GM12878 (cell line): ENCODE measurements around the gene MBNL1. TPM values are rescaled to one million over a fixed set of nuclear protein-coding genes. Genes with fewer than 3 reads are reported as not detected.

Experiments
- ATAC-seq: fragments of 200-7000 bp; cut with Tn5 transposase; 3 replicates; pipeline ENCODE4 v1.9.1; 2020; ENCODE audit warnings: mild to moderate bottlenecking, moderate library complexity
- BruUV-seq: library from RNA; stranded (reverse); fragments of 400-500 nt; replicated peaks from 2 replicates; lab custom pipeline; 2021; lab: Mats Ljungman, UMichigan
- CTCF ChIA-PET: fragments of 300-600 bp; sonication (Branson Sonifier 250); formaldehyde crosslinking; extraction: SDS; loops from one replicate; lab custom pipeline; 2021; ENCODE audit warnings: inconsistent platforms; lab: Yijun Ruan, JAX
- POLR2A ChIA-PET: fragments of 350-600 bp; formaldehyde crosslinking; extraction: SDS; loops from one replicate; lab custom pipeline; 2021; ENCODE audit warnings: inconsistent platforms; lab: Charles Lee
- RAD21 ChIA-PET: fragments of 300-600 bp; sonication (Branson Sonifier 250); formaldehyde crosslinking; loops from one replicate; lab custom pipeline; 2023; ENCODE audit warnings: antibody characterized with exemption; ENCODE audit not compliant: unreplicated experiment; lab: Charles Lee
- SMC1A ChIA-PET: fragments of 300-600 bp; sonication (Branson Sonifier 250); formaldehyde crosslinking; loops from one replicate; lab custom pipeline; 2023; ENCODE audit not compliant: unreplicated experiment, uncharacterized antibody; lab: Charles Lee
- DNase-seq: peaks from one replicate; pipeline ENCODE4 v3.0.0-alpha.2; 2011; ENCODE audit warnings: low read depth, low spot score
- FAIRE-seq: peaks from 3 replicates; lab custom pipeline; 2011; peaks lifted over from hg19 to GRCh38; lab: Jason Lieb, UNC
- H2AFZ ChIP-seq: 2 replicates; pipeline ENCODE4 v1.6.0; 2011; ENCODE audit warnings: low read depth, low read length, control low read depth; ENCODE audit not compliant: control insufficient read depth
- H3K27ac ChIP-seq: 2 replicates; pipeline ENCODE4 v1.5.1; 2011; ENCODE audit warnings: control low read depth; ENCODE audit not compliant: control insufficient read depth, insufficient read depth
- H3K27me3 ChIP-seq, 2 experiments: replicated peaks in 1 of 2; 2 replicates each; pipeline versions ENCODE4 v1.6.0 to v1.6.1; 2011; ENCODE audit warnings: low read length in 1 of 2; ENCODE audit not compliant: control insufficient read depth in 2 of 2, insufficient read depth in 2 of 2
- H3K36me3 ChIP-seq, 2 experiments: 2 replicates each; pipeline ENCODE4 v1.5.1; 2011; ENCODE audit warnings: low read length in 1 of 2; ENCODE audit not compliant: control insufficient read depth in 2 of 2, insufficient read depth in 2 of 2
- H3K4me1 ChIP-seq: 2 replicates; pipeline ENCODE4 v1.6.1; 2011; ENCODE audit warnings: mild to moderate bottlenecking, low read length, moderate library complexity, mixed read lengths; ENCODE audit not compliant: control insufficient read depth, insufficient read depth
- H3K4me2 ChIP-seq: 2 replicates; pipeline ENCODE4 v1.6.0; 2011; ENCODE audit warnings: control low read depth; ENCODE audit not compliant: control insufficient read depth, insufficient read depth
- H3K4me3 ChIP-seq: fragments of 200-600 bp; sonication (generic); 2 replicates; pipeline ENCODE4 v1.5.1; 2016
- H3K79me2 ChIP-seq: 2 replicates; pipeline ENCODE4 v1.6.0; 2011; ENCODE audit warnings: low read length; ENCODE audit not compliant: control insufficient read depth, insufficient read depth
- H3K9ac ChIP-seq: 2 replicates; pipeline ENCODE4 v1.8.0; 2011; ENCODE audit warnings: low read length, control low read depth, mixed read lengths; ENCODE audit not compliant: control insufficient read depth, insufficient read depth
- H3K9me3 ChIP-seq: replicated peaks from 3 replicates; pipeline ENCODE4 v1.5.1; 2011; ENCODE audit warnings: mild to moderate bottlenecking, low read length; ENCODE audit not compliant: control insufficient read depth, insufficient read depth
- H4K20me1 ChIP-seq: 2 replicates; pipeline ENCODE4 v1.6.0; 2011; ENCODE audit not compliant: control insufficient read depth, insufficient read depth
- ASH2L ChIP-seq: fragments of 300-600, 200-600 bp; sonication (generic); IDR thresholded peaks from 2 replicates; pipeline ENCODE4 v1.6.1; 2017; ENCODE audit warnings: low read depth, mild to moderate bottlenecking, borderline replicate concordance
- ATF7 ChIP-seq: fragments of 450-650 bp; IDR thresholded peaks from 2 replicates; pipeline ENCODE4 v1.6.1; 2016; ENCODE audit warnings: low read depth, mild to moderate bottlenecking
- BACH1 ChIP-seq: fragments of 450-650 bp; IDR thresholded peaks from 2 replicates; pipeline ENCODE4 v1.6.1; 2017; ENCODE audit warnings: mild to moderate bottlenecking, borderline replicate concordance
- BCL3 ChIP-seq: IDR thresholded peaks from 2 replicates; pipeline ENCODE4 v1.6.1; 2011; ENCODE audit warnings: borderline replicate concordance, low read depth, mild to moderate bottlenecking, moderate library complexity, low read length; ENCODE audit not compliant: insufficient read depth, poor library complexity, severe bottlenecking
- BHLHE40 ChIP-seq, 2 experiments: fragments of 450-650 bp in 1 of 2; IDR thresholded peaks; 2 replicates each; pipeline ENCODE4 v1.6.1; 2011 to 2017; ENCODE audit warnings: low read depth in 2 of 2, borderline replicate concordance in 1 of 2, improper control_type of control experiment in 1 of 2, low read length in 1 of 2, mild to moderate bottlenecking in 1 of 2
- MTA2 ChIP-seq: fragments of 450-650 bp; IDR thresholded peaks from 2 replicates; pipeline ENCODE4 v1.6.1; 2016; ENCODE audit warnings: low read depth, mild to moderate bottlenecking, moderate library complexity
- MYB ChIP-seq: fragments of 150-350 bp; IDR thresholded peaks from 2 replicates; pipeline ENCODE4 v1.6.1; 2014; ENCODE audit warnings: mild to moderate bottlenecking, low read depth, low read length, borderline replicate concordance
- PML ChIP-seq: IDR thresholded peaks from 2 replicates; pipeline ENCODE4 v1.6.1; 2012; ENCODE audit warnings: low read length, inconsistent platforms
- PRDM15 ChIP-seq: fragments of 450-650 bp; formaldehyde crosslinking; IDR thresholded peaks from 2 replicates; pipeline ENCODE4 v1.4.0; 2020; ENCODE audit warnings: mild to moderate bottlenecking, moderate library complexity
- STAT3 ChIP-seq: IDR thresholded peaks from 2 replicates; pipeline ENCODE4 v1.6.1; 2011; ENCODE audit warnings: low read depth, low read length, improper control_type of control experiment
- whole genome bisulfite sequencing: methylation state at CpG from one replicate; pipeline ENCODE4 v1.1.6; 2016; ENCODE audit warnings: low lambda C conversion rate; ENCODE audit not compliant: insufficient replicate concordance, insufficient coverage; ENCODE audit errors: missing lambda C conversion rate; 5-methylcytosine and 5-hydroxymethylcytosine counted together
- in situ Hi-C: fragments of 300-500 bp; cut with MboI; formaldehyde crosslinking; loops from 9 replicates; pipeline ENCODE4 v1.14.3; 2018; ENCODE audit warnings: mixed read lengths
- intact Hi-C: fragments of 100-400 bp; cut with micrococcal nuclease; formaldehyde crosslinking; loops from one replicate; pipeline ENCODE4 v1.14.2; 2022; ENCODE audit not compliant: unreplicated experiment
- polyA plus RNA-seq, 11 experiments: library from polyadenylated mRNA; depleted of rRNA in 4 of 11; unstranded in 6 of 11; stranded (reverse) in 5 of 11; fragments of >200 nt; fragmentation: Nextera tagmentation in 4 of 11; fragmentation: Illumina TruSeq in 1 of 11; extraction: Ambion mirVana in 4 of 11; extraction: Trizol in 1 of 11; gene quantifications; 1 replicate in 1 of 11; 2 replicates in 10 of 11; pipeline versions ENCODE4 v1.2.1 to v1.2.3, GENCODE V29; 2011 to 2016; ENCODE audit warnings: inconsistent platforms in 2 of 11, missing spikeins in 2 of 11, low read depth in 1 of 11
- total RNA-seq, 4 experiments: library from RNA; depleted of rRNA in 3 of 4; stranded (reverse); fragments of >200 nt in 3 of 4; fragmentation: Illumina TruSeq in 1 of 4; extraction: Trizol in 1 of 4; gene quantifications; 2 replicates each; pipeline versions ENCODE4 v1.2.1 to v1.2.3, GENCODE V29; 2013 to 2021
- TF ChIP-seq, protein P1 (sequence below): fragments of 450-650 bp; IDR thresholded peaks from 2 replicates; pipeline ENCODE4 v1.6.1; 2017; ENCODE audit warnings: mild to moderate bottlenecking, moderate library complexity

MBNL1 gene
- total and polyA plus RNA-seq, 10 of the 15 experiments (the other 5 are each of a cell fraction or from before 2014, with no cell fraction given), result 59.6 to 337 (median 143) TPM

DNA sequence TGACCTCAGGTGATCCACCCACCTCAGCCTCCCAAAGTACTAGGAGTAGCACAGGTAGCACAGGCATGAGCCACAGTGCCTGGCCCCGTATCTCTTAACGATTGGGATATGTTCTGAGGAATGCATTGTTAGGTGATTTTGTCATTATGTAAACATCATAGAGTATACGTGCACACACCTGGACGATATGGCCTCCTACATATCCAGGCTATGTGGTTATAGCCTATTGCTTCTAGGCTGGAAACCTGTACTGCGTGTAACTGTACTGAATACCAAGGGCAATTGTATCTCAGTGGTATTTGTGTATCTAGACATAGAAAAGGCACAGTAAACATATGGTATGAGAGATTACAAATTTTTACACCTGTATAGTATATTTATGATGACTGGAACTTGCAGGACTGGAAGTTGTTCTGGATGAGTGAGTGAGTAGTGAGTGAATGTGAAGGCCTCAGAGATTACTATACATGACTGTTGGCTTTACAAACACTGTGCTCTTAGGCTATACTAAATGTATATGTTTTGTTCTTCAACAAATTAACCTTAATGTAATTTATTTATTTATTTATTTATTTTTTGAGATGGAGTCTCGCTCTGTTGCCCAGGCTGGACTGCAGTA lies 120.7 kb downstream of the MBNL1 start:
- BruUV-seq, result no TSS peak
- FAIRE-seq, result no peak
- H3K36me3 ChIP-seq, result peaks cover 2 to 16% of the 10 kb centered on the region in 2 experiments; a peak in 3 of 4 replicates
- TF ChIP-seq BACH1 (no peak), PML (no peak), STAT3 (no peak), MYB (no peak), PRDM15 (CRISPR knock-in tag) (no peak), BHLHE40 (IDR thresholded peaks at IDR 0.05; ENCODE audit: borderline replicate concordance in 1 of 2, low read depth in 2 of 2, low read length in 1 of 2) (no peak), ATF7 (no peak), BCL3 (no peak), ASH2L (no peak), MTA2 (no peak)
- TF ChIP-seq, protein P1, sequence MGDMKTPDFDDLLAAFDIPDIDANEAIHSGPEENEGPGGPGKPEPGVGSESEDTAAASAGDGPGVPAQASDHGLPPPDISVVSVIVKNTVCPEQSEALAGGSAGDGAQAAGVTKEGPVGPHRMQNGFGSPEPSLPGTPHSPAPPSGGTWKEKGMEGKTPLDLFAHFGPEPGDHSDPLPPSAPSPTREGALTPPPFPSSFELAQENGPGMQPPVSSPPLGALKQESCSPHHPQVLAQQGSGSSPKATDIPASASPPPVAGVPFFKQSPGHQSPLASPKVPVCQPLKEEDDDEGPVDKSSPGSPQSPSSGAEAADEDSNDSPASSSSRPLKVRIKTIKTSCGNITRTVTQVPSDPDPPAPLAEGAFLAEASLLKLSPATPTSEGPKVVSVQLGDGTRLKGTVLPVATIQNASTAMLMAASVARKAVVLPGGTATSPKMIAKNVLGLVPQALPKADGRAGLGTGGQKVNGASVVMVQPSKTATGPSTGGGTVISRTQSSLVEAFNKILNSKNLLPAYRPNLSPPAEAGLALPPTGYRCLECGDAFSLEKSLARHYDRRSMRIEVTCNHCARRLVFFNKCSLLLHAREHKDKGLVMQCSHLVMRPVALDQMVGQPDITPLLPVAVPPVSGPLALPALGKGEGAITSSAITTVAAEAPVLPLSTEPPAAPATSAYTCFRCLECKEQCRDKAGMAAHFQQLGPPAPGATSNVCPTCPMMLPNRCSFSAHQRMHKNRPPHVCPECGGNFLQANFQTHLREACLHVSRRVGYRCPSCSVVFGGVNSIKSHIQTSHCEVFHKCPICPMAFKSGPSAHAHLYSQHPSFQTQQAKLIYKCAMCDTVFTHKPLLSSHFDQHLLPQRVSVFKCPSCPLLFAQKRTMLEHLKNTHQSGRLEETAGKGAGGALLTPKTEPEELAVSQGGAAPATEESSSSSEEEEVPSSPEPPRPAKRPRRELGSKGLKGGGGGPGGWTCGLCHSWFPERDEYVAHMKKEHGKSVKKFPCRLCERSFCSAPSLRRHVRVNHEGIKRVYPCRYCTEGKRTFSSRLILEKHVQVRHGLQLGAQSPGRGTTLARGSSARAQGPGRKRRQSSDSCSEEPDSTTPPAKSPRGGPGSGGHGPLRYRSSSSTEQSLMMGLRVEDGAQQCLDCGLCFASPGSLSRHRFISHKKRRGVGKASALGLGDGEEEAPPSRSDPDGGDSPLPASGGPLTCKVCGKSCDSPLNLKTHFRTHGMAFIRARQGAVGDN, result no peak

More for the DNA sequence above, 120.7 kb downstream of the MBNL1 start:
- intact Hi-C loops (no loop called here), in situ Hi-C loops (no loop called here)
- Histone ChIP-seq H3K27me3 (no peaks in the 10 kb centered on the region), H4K20me1 (peaks cover 3% of the 10 kb centered on the region; the same call in 1 of the 2 replicates), H2AFZ (no peak overlapping the region), H3K4me3 (no peak overlapping the region), H3K27ac (no peak overlapping the region), H3K4me1 (no peaks in the 10 kb centered on the region; the same call in 1 of the 2 replicates), H3K79me2 (peaks cover 77% of the 10 kb centered on the region), H3K9me3 (no peaks in the 10 kb centered on the region; the same call in none of the 3 replicates), H3K4me2 (no peak overlapping the region), H3K9ac (no peak overlapping the region)
- ATAC-seq, result no peak
- POLR2A ChIA-PET, result interaction anchor here (0.7 to 1.5 kb wide), 2 partner anchors 9 to 122 kb away, joined by 3 to 5 read pairs; no protein-coding TSS in a partner anchor
- RAD21 ChIA-PET, result no interaction called here
- SMC1A ChIA-PET, result interaction anchor here (0.9 to 3.8 kb wide), 5 partner anchors 10 to 80 kb away, joined by 3 to 25 read pairs (median 3); no protein-coding TSS in a partner anchor
- no peak for DNase-seq
- CTCF ChIA-PET, result interaction anchor here (0.6 to 1.6 kb wide), 5 partner anchors 7 to 83 kb away, joined by 3 to 10 read pairs (median 4); no protein-coding TSS in a partner anchor
- over 99% methylated on average over 6 of the region's 6 CpGs for WGBS
